ENCODE results near the gene DCAF16.

Gene DCAF16

GRCh38 chr4:17797808-17798207 is 12.7 kb downstream of the DCAF16 start:
- H3K9ac ChIP-seq (ENCODE audit: low read depth, low read length, poor library complexity, severe bottlenecking) = no peak overlapping the region

GRCh38 chr4:17794730-17795129 is 15.8 kb downstream of the DCAF16 start:
- Histone ChIP-seq H3K9me2 (replicated peaks; ENCODE audit: low read depth, low read length) (no peaks in the 10 kb centered on the region), H3K4me2 (ENCODE audit: low read depth, low read length, poor library complexity, severe bottlenecking) (no peak overlapping the region), H3F3A (ENCODE audit: low read depth) (no peaks in the 10 kb centered on the region), H3K9ac (ENCODE audit: low read depth, low read length, poor library complexity, severe bottlenecking) (no peak overlapping the region), H3K4me1 (ENCODE audit: insufficient read depth, low read length, poor library complexity, severe bottlenecking) (no peaks in the 10 kb centered on the region), H3K36me3 (ENCODE audit: insufficient read depth, low read length) (no peaks in the 10 kb centered on the region), H3K9me3 (ENCODE audit: insufficient read depth, low read depth, low read length) (no peaks in the 10 kb centered on the region), H4K20me1 (ENCODE audit: insufficient read depth, low read length, poor library complexity, severe bottlenecking) (no peaks in the 10 kb centered on the region), H3K27me3 (ENCODE audit: insufficient read depth, low read length, poor library complexity, severe bottlenecking) (no peaks in the 10 kb centered on the region), H3K79me2 (ENCODE audit: insufficient read depth, low read length) (no peaks in the 10 kb centered on the region), H3K4me3 (ENCODE audit: low read length, poor library complexity, severe bottlenecking) (no peak overlapping the region), H2AFZ (ENCODE audit: low read length) (no peak overlapping the region)
- no peak for TF ChIP-seq CTCF (conservative IDR thresholded peaks at IDR 0.05; ENCODE audit: low read length)
- TF ChIP-seq EZH2phosphoT487 (IDR thresholded peaks at IDR 0.05; ENCODE audit: borderline replicate concordance) = no peak

More at GRCh38 chr4:17797808-17798207, 12.7 kb downstream of the DCAF16 start:
- TF ChIP-seq CTCF (conservative IDR thresholded peaks at IDR 0.05; ENCODE audit: low read length) (no peak), EZH2phosphoT487 (IDR thresholded peaks at IDR 0.05; ENCODE audit: borderline replicate concordance) (no peak)
- Histone ChIP-seq H2AFZ (ENCODE audit: low read length) (no peak overlapping the region), H4K20me1 (ENCODE audit: insufficient read depth, low read length, poor library complexity, severe bottlenecking) (no peaks in the 10 kb centered on the region), H3K9me3 (ENCODE audit: insufficient read depth, low read depth, low read length) (no peaks in the 10 kb centered on the region), H3K79me2 (ENCODE audit: insufficient read depth, low read length) (peaks cover 14% of the 10 kb centered on the region; the same call in 1 of the 2 replicates), H3K4me2 (ENCODE audit: low read depth, low read length, poor library complexity, severe bottlenecking) (no peak overlapping the region), H3K9me2 (replicated peaks; ENCODE audit: low read depth, low read length) (no peaks in the 10 kb centered on the region), H3K4me3 (ENCODE audit: low read length, poor library complexity, severe bottlenecking) (no peak overlapping the region), H3K27me3 (ENCODE audit: insufficient read depth, low read length, poor library complexity, severe bottlenecking) (no peaks in the 10 kb centered on the region), H3K4me1 (ENCODE audit: insufficient read depth, low read length, poor library complexity, severe bottlenecking) (no peaks in the 10 kb centered on the region), H3F3A (ENCODE audit: low read depth) (no peaks in the 10 kb centered on the region), H3K36me3 (ENCODE audit: insufficient read depth, low read length) (peaks cover 11% of the 10 kb centered on the region; the same call in 1 of the 2 replicates)

- Histone ChIP-seq H3K4me3 (ENCODE audit: low read length, poor library complexity, severe bottlenecking) (no peak overlapping the region), H3F3A (ENCODE audit: low read depth) (no peaks in the 10 kb centered on the region), H3K36me3 (ENCODE audit: insufficient read depth, low read length) (no peaks in the 10 kb centered on the region), H3K9me3 (ENCODE audit: insufficient read depth, low read depth, low read length) (no peaks in the 10 kb centered on the region), H3K27me3 (ENCODE audit: insufficient read depth, low read length, poor library complexity, severe bottlenecking) (no peaks in the 10 kb centered on the region), H3K4me1 (ENCODE audit: insufficient read depth, low read length, poor library complexity, severe bottlenecking) (peaks cover 17% of the 10 kb centered on the region), H2AFZ (ENCODE audit: low read length) (no peak overlapping the region), H3K9me2 (replicated peaks; ENCODE audit: low read depth, low read length) (no peaks in the 10 kb centered on the region), H3K4me2 (ENCODE audit: low read depth, low read length, poor library complexity, severe bottlenecking) (no peak overlapping the region), H4K20me1 (ENCODE audit: insufficient read depth, low read length, poor library complexity, severe bottlenecking) (no peaks in the 10 kb centered on the region), H3K9ac (ENCODE audit: low read depth, low read length, poor library complexity, severe bottlenecking) (no peak overlapping the region), H3K79me2 (ENCODE audit: insufficient read depth, low read length) (no peaks in the 10 kb centered on the region)
- TF ChIP-seq CTCF (conservative IDR thresholded peaks at IDR 0.05; ENCODE audit: low read length) (no peak), EZH2phosphoT487 (IDR thresholded peaks at IDR 0.05; ENCODE audit: borderline replicate concordance) (no peak)
These were observed 21.6 kb downstream of the DCAF16 start for GRCh38 chr4:17788956-17789355.
